Subcutaneous adipose tissue (tissue), 4 donors: ENCODE data around the gene ACOX3. TPM values are rescaled to one million over a fixed set of nuclear protein-coding genes. Genes with fewer than 3 reads are reported as not detected.

Experiments
- total RNA-seq, 4 donors: library from RNA; depleted of rRNA; stranded (reverse); fragments of >200 nt; gene quantifications; one replicate each; pipeline ENCODE4 v1.1.0, GENCODE V29; 2016
- TF ChIP-seq, protein P1 (sequence below): fragments of 450-650 bp; IDR thresholded peaks from one replicate; pipeline ENCODE4 v1.5.1; 2016; ENCODE audit warnings: low read depth, mild to moderate bottlenecking, control low read depth, antibody characterized with exemption, moderate library complexity

Gene ACOX3
- total RNA-seq, 4 donors from 2014 or later = 12.2 to 33.7 (median 17.3) TPM

DNA sequence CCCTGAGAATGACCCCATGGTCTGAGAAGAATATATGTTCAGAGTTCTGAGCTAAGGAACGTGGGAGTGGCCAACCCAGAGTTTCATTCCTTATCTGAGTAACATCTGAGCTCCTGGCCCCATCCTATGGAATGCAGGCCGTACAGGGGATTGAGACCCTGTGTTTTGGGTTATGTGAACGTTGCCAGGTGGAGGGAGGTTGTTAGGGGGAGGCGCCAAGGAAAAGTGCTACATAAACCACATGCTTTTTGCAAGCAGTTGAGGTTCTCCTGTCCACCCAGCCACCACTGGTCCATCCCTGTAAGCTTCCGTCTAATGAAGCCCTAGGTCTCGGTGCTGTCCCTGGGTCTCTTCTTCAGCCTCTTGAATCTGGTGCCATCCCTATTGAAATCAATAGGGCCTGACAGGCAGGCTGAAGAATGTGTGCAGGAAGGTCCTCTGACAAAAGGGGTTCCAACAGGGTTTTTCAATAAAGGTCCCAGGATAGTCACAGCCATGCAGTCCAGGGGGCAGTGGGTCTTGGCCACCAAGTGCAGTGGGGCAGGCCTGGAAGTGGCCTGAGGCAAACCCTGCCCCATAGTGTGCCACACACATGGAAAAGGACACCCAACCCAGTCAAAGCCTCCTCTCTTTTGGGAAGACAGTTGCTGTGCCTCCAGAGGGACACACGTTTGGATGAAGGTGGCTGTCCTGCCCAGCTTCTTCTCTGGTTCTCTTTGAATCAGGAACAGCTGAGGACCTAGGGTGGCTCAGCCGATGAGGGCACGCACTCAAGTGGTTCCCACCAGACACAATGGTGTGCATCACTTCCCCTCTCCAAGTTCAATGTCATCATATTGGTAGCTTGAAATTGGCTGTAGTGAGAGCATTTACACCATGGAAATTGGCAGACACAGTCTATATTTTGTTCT lies 117.5 kb downstream of the ACOX3 start:
- TF ChIP-seq, protein P1, sequence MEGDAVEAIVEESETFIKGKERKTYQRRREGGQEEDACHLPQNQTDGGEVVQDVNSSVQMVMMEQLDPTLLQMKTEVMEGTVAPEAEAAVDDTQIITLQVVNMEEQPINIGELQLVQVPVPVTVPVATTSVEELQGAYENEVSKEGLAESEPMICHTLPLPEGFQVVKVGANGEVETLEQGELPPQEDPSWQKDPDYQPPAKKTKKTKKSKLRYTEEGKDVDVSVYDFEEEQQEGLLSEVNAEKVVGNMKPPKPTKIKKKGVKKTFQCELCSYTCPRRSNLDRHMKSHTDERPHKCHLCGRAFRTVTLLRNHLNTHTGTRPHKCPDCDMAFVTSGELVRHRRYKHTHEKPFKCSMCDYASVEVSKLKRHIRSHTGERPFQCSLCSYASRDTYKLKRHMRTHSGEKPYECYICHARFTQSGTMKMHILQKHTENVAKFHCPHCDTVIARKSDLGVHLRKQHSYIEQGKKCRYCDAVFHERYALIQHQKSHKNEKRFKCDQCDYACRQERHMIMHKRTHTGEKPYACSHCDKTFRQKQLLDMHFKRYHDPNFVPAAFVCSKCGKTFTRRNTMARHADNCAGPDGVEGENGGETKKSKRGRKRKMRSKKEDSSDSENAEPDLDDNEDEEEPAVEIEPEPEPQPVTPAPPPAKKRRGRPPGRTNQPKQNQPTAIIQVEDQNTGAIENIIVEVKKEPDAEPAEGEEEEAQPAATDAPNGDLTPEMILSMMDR = no peak

GRCh38 chr4:8321771-8322170 lies 118.8 kb downstream of the ACOX3 start:
- TF ChIP-seq, protein P1 = no peak

DNA sequence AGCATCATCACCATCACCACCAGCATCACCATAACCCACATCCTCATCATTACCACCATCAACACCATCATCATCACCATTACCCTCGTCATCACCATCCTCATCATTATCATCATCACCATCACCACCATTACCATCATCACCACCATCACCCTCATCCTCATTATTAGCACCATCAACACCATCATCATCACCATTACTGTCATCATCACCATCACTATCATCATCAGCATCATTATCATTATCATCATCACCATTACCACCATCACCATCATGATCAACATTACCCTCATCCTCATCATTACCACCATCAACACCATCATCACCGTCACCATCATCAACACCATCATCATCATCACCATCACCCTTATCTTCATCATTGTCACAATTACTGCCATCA lies 119.3 kb downstream of the ACOX3 start:
- TF ChIP-seq, protein P1 = no peak

DNA sequence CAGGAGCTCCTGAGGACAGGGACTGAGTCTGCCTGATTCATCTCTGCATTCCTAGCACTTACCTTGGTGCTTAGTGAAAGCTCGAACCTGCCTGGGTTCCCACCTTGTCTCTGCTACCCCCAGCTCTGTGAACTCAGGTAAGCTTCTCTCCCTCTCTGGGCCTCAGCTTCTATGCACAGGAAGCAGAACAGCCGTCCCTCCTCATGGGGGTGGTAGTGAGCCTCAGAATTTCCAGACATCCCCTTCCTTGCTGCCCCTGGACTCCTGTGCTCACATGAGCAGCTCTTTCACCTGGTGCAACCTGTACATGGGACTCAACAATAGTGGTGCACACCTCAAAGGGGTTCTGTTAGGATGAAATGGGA lies 120.2 kb downstream of the ACOX3 start:
- TF ChIP-seq, protein P1 = no peak

- TF ChIP-seq, protein P1 = no peak
Observed at GRCh38 chr4:8319731-8320385, 120.7 kb downstream of the ACOX3 start.

DNA sequence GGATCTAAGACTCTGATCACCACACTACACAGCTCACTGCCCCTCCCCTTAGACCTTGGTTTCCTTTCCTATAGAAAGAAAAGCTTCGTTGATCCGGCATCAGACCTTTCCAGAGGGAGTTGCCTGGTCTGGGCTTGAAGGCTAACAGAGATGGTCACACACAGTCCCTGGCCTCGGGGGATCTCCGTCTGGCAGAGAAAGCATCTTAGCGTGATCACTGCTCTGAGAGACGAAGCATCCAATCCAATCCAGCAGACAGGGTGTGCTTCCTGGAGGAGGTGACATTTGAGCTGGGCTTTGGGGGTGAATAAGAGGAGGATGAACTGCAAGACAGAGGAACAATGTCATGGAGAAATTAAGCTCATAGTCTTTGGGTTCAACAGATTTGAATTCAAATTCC lies 121.5 kb downstream of the ACOX3 start:
- TF ChIP-seq, protein P1 = no peak

DNA sequence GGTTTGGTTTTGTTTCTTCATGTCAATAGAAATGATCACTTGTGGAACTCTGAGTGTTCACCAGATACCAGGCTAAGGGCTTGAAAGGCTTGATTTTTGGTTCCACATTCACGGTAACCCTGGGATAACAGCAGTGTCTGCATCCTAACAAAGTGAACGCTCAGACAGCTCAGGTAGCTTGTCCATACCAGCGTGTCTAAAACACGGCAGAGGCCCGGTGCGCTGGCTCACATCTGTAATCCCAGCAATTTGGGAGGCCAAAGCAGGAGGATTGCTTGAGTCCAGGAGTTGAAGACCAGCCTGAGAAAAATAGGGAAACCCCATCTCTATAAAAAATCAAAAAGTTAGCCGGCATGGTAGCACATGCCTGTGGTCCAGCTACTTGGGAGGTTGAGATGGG lies 122.0 kb downstream of the ACOX3 start:
- TF ChIP-seq, protein P1 = no peak
